HTR-8/SVneo (cell line): ENCODE data around the gene PRPSAP1.

ENCODE experiments used
- DNase-seq: peaks from one replicate; pipeline ENCODE4 v3.0.0; 2011; ENCODE audit warnings: low spot score, mixed read lengths; ENCODE audit not compliant: insufficient read length
- FAIRE-seq: peaks from 2 replicates; lab custom pipeline; 2011; peaks lifted over from hg19 to GRCh38; lab: Jason Lieb, UNC

Gene PRPSAP1

GRCh38 chr17:76292567-76292966 is 61.1 kb downstream of the PRPSAP1 start:
- FAIRE-seq (no peak), DNase-seq (no peak)

GRCh38 chr17:76281573-76282371 is 71.9 kb downstream of the PRPSAP1 start:
- FAIRE-seq (no peak), DNase-seq (no peak)

GRCh38 chr17:76280650-76281049 is 73.1 kb downstream of the PRPSAP1 start:
- no peak for DNase-seq
- no peak for FAIRE-seq

GRCh38 chr17:76279742-76280287 is 73.9 kb downstream of the PRPSAP1 start:
- DNase-seq (no peak), FAIRE-seq (no peak)

GRCh38 chr17:76278952-76279741 is 74.6 kb downstream of the PRPSAP1 start:
- DNase-seq = peak; percentile 96
- FAIRE-seq = peak; percentile 80

GRCh38 chr17:76278268-76278908 is 75.3 kb downstream of the PRPSAP1 start:
- FAIRE-seq = no peak
- DNase-seq = no peak

- no peak for DNase-seq
- FAIRE-seq = peak; percentile 99
Measured at GRCh38 chr17:76277300-76278267, 76.1 kb downstream of the PRPSAP1 start.

GRCh38 chr17:76276461-76277299 is 77.0 kb downstream of the PRPSAP1 start:
- FAIRE-seq (no peak), DNase-seq (no peak)

GRCh38 chr17:76276069-76276431 is 77.7 kb downstream of the PRPSAP1 start:
- FAIRE-seq (no peak), DNase-seq (no peak)

GRCh38 chr17:76275382-76276068 is 78.2 kb downstream of the PRPSAP1 start:
- FAIRE-seq (no peak), DNase-seq (no peak)

GRCh38 chr17:76274112-76274956 is 79.4 kb downstream of the PRPSAP1 start:
- no peak for FAIRE-seq
- DNase-seq = no peak

GRCh38 chr17:76273445-76274111 is 80.1 kb downstream of the PRPSAP1 start:
- DNase-seq (no peak), FAIRE-seq (no peak)

GRCh38 chr17:76272541-76273444 is 80.9 kb downstream of the PRPSAP1 start:
- DNase-seq = no peak
- FAIRE-seq = no peak

GRCh38 chr17:76271669-76272540 is 81.8 kb downstream of the PRPSAP1 start:
- DNase-seq = no peak
- no peak for FAIRE-seq
